GM21360 (cell line): ENCODE results near the gene LIN7A.
"Not testable (repeated sequence)": the region's sequence is repeated elsewhere in the genome, so short reads cannot be mapped to it uniquely, and the experiment has no call there.

Experiments used
- ATAC-seq: cut with Tn5 transposase; IDR thresholded peaks from one replicate; pipeline ENCODE4 v1.9.1; 2021; ENCODE audit warnings: mild to moderate bottlenecking, moderate library complexity; ENCODE audit not compliant: unreplicated experiment

Gene LIN7A

GRCh38 chr12:80924437-80924836, 13.3 kb downstream of the LIN7A start:
- ATAC-seq: no peak

- no peak for ATAC-seq
These were observed 17.7 kb downstream of the LIN7A start for GRCh38 chr12:80920006-80920405.

- ATAC-seq: no peak
These were observed 20.1 kb downstream of the LIN7A start for GRCh38 chr12:80917651-80918050.

GRCh38 chr12:80912901-80913770, 24.6 kb downstream of the LIN7A start:
- ATAC-seq: no peak

- ATAC-seq: no peak
These were observed 28.4 kb downstream of the LIN7A start for GRCh38 chr12:80909370-80909769.

GRCh38 chr12:80902711-80903110, 35.0 kb downstream of the LIN7A start:
- no peak for ATAC-seq

- no peak for ATAC-seq
These were observed 36.1 kb downstream of the LIN7A start for GRCh38 chr12:80901661-80902060.

GRCh38 chr12:80895240-80895639, 42.5 kb downstream of the LIN7A start:
- no peak for ATAC-seq

- no peak for ATAC-seq
These were observed 43.6 kb downstream of the LIN7A start for GRCh38 chr12:80894179-80894578.

GRCh38 chr12:80892597-80893445, 44.9 kb downstream of the LIN7A start:
- ATAC-seq: peak; percentile 84

- no peak for ATAC-seq
These were observed 53.1 kb downstream of the LIN7A start for GRCh38 chr12:80884651-80885050.

GRCh38 chr12:80881106-80881505, 56.6 kb downstream of the LIN7A start:
- no peak for ATAC-seq

- ATAC-seq: not testable (repeated sequence)
These were observed 59.3 kb downstream of the LIN7A start for GRCh38 chr12:80878452-80878851.

- ATAC-seq: no peak
These were observed 59.9 kb downstream of the LIN7A start for GRCh38 chr12:80877721-80878265.

GRCh38 chr12:80872053-80872452, 65.7 kb downstream of the LIN7A start:
- ATAC-seq: no peak

GRCh38 chr12:80869264-80869663, 68.5 kb downstream of the LIN7A start:
- ATAC-seq: no peak

- ATAC-seq: no peak
These were observed 69.2 kb downstream of the LIN7A start for GRCh38 chr12:80868576-80868975.

GRCh38 chr12:80867941-80868340, 69.8 kb downstream of the LIN7A start:
- ATAC-seq: no peak

- no peak for ATAC-seq
These were observed 73.5 kb downstream of the LIN7A start for GRCh38 chr12:80864046-80864735.

- no peak for ATAC-seq
These were observed 75.2 kb downstream of the LIN7A start for GRCh38 chr12:80862531-80862930.
